Measurements from ENCODE around the gene KAZN. TPM values are rescaled to one million over a fixed set of nuclear protein-coding genes. Genes with fewer than 3 reads are reported as not detected.

The KAZN gene
- polyA plus RNA-seq, 1 donor from 2014 or later: 20.6 TPM

GRCh38 chr1:14689996-14690615 is 91.6 kb downstream of the KAZN start:
- Histone ChIP-seq H3K9me2 (ENCODE audit: insufficient read depth, low read length) (no peaks in the 10 kb centered on the region), H4K20me1 (ENCODE audit: insufficient read depth) (no peaks in the 10 kb centered on the region), H3K27me3 (ENCODE audit: insufficient read depth, low read depth, low read length) (no peaks in the 10 kb centered on the region), H3K9ac (ENCODE audit: low read length) (no peak overlapping the region), H2AFZ (ENCODE audit: low read depth, low read length) (no peak overlapping the region), H3K4me3 (ENCODE audit: low read length) (no peak overlapping the region), H3F3A (ENCODE audit: insufficient read depth, low read length, poor library complexity, severe bottlenecking) (no peaks in the 10 kb centered on the region), H3K36me3 (ENCODE audit: insufficient read depth, low read length) (no peaks in the 10 kb centered on the region), H3K9me3 (ENCODE audit: low read length) (no peaks in the 10 kb centered on the region), H3K27ac (ENCODE audit: low read length) (peak overlapping the region; percentile 21), H3K4me2 (ENCODE audit: low read length) (no peak overlapping the region), H3K79me2 (replicated peaks; ENCODE audit: insufficient read depth, low read length) (peaks cover 5% of the 10 kb centered on the region)
- no peak for TF ChIP-seq RAD21 (conservative IDR thresholded peaks at IDR 0.05)
- no peak for TF ChIP-seq TAF1 (IDR thresholded peaks at IDR 0.05; ENCODE audit: low read depth)
- no peak for TF ChIP-seq POLR2AphosphoS5 (IDR thresholded peaks at IDR 0.05)
- no peak for TF ChIP-seq CTCF (IDR thresholded peaks at IDR 0.05; ENCODE audit: poor library complexity, severe bottlenecking)
- no peak for TF ChIP-seq MXI1 (conservative IDR thresholded peaks at IDR 0.05; ENCODE audit: poor library complexity, severe bottlenecking)
- no peak for TF ChIP-seq EZH2 (IDR thresholded peaks at IDR 0.05; ENCODE audit: borderline replicate concordance, insufficient read depth, low read length, poor library complexity, severe bottlenecking)
- TF ChIP-seq REST (IDR thresholded peaks at IDR 0.05; ENCODE audit: borderline replicate concordance): no peak
- TF ChIP-seq SMC3 (conservative IDR thresholded peaks at IDR 0.05; ENCODE audit: poor library complexity): no peak
- no peak for TF ChIP-seq EP300 (conservative IDR thresholded peaks at IDR 0.05; ENCODE audit: poor library complexity, severe bottlenecking)

- no peak overlapping the region for H3K4me2 ChIP-seq (ENCODE audit: low read length)
- H3K27me3 ChIP-seq (ENCODE audit: insufficient read depth, low read depth, low read length): no peaks in the 10 kb centered on the region
- H3K9ac ChIP-seq (ENCODE audit: low read length): no peak overlapping the region
- H3F3A ChIP-seq (ENCODE audit: insufficient read depth, low read length, poor library complexity, severe bottlenecking): no peaks in the 10 kb centered on the region
- no peak overlapping the region for H3K4me3 ChIP-seq (ENCODE audit: low read length)
- no peak overlapping the region for H2AFZ ChIP-seq (ENCODE audit: low read depth, low read length)
- peaks cover 4% of the 10 kb centered on the region for H3K79me2 ChIP-seq (replicated peaks; ENCODE audit: insufficient read depth, low read length)
- H3K27ac ChIP-seq (ENCODE audit: low read length): no peak overlapping the region
- H4K20me1 ChIP-seq (ENCODE audit: insufficient read depth): no peaks in the 10 kb centered on the region
- TF ChIP-seq CTCF (IDR thresholded peaks at IDR 0.05; ENCODE audit: poor library complexity, severe bottlenecking) (no peak), TAF1 (IDR thresholded peaks at IDR 0.05; ENCODE audit: low read depth) (no peak)
- no peaks in the 10 kb centered on the region for H3K9me3 ChIP-seq (ENCODE audit: low read length)
- no peaks in the 10 kb centered on the region for H3K36me3 ChIP-seq (ENCODE audit: insufficient read depth, low read length)
- H3K9me2 ChIP-seq (ENCODE audit: insufficient read depth, low read length): no peaks in the 10 kb centered on the region
These were observed 95.5 kb downstream of the KAZN start for GRCh38 chr1:14693949-14694348.
